ENCODE data around the gene NPEPL1. TPM values are rescaled to one million over a fixed set of nuclear protein-coding genes. Genes with fewer than 3 reads are reported as not detected.

Gene NPEPL1
- total and polyA plus RNA-seq, 2 of the 8 experiments (the other 6 are each of a cell fraction or from before 2014, with no cell fraction given): 12.4 to 26.8 TPM

- TF ChIP-seq RFX5 (IDR thresholded peaks at IDR 0.05; ENCODE audit: borderline replicate concordance, low read depth, low read length) (no peak), TAF7 (optimal IDR thresholded peaks at IDR 0.05; ENCODE audit: borderline replicate concordance, low read depth, low read length) (no peak), CBX8 (IDR thresholded peaks at IDR 0.05; ENCODE audit: borderline replicate concordance, low read depth, low read length) (no peak)
Observed at GRCh38 chr20:58697867-58698703, 5.5 kb downstream of the NPEPL1 start (continued).

Data from H1 (cell line).